Activated gamma-delta T cell (primary cell): ENCODE measurements around the gene ITCH.

Experiments used
- DNase-seq: peaks from one replicate; lab custom pipeline; 2025; lab: John Stamatoyannopoulos, UW

ITCH gene

GRCh38 chr20:34549291-34549928 is 186.3 kb downstream of the ITCH start:
- DNase-seq, result no peak

GRCh38 chr20:34549929-34550305 is 186.8 kb downstream of the ITCH start:
- DNase-seq, result no peak

GRCh38 chr20:34552569-34552968 is 189.5 kb downstream of the ITCH start:
- DNase-seq, result no peak

- DNase-seq, result no peak
Measured at GRCh38 chr20:34553366-34553867, 190.3 kb downstream of the ITCH start.

GRCh38 chr20:34557936-34558319 is 194.9 kb downstream of the ITCH start:
- no peak for DNase-seq

GRCh38 chr20:34558320-34559218 is 195.5 kb downstream of the ITCH start, which contains the start of gene MAP1LC3A:
Gene MAP1LC3A (plus strand): TSS chr20:34558718. CDS start chr20:34558869, 151 bp downstream.
- DNase-seq, result peak; percentile 98

GRCh38 chr20:34559311-34560140 is 196.5 kb downstream of the ITCH start:
- DNase-seq, result no peak

GRCh38 chr20:34560141-34560523 is 197.1 kb downstream of the ITCH start:
- DNase-seq, result no peak

GRCh38 chr20:34560614-34561013 is 197.5 kb downstream of the ITCH start:
- no peak for DNase-seq
